HG03280 (cell line): Measurements from ENCODE around the gene C6orf132.
"Not testable (repeated sequence)": the region's sequence is repeated elsewhere in the genome, so short reads cannot be mapped to it uniquely, and the experiment has no call there.

Source experiments
- ATAC-seq: cut with Tn5 transposase; IDR thresholded peaks from one replicate; pipeline ENCODE4 v1.9.1; 2021; ENCODE audit warnings: mild to moderate bottlenecking, moderate library complexity; ENCODE audit not compliant: unreplicated experiment

Gene C6orf132

GRCh38 chr6:42159431-42160024 is 17.1 kb upstream of the C6orf132 start:
- ATAC-seq: no peak

- no peak for ATAC-seq
Observed at GRCh38 chr6:42158631-42159030, 16.2 kb upstream of the C6orf132 start.

- no peak for ATAC-seq
Observed at GRCh38 chr6:42158011-42158410, 15.6 kb upstream of the C6orf132 start.

- no peak for ATAC-seq
Observed at GRCh38 chr6:42156638-42157037, 14.2 kb upstream of the C6orf132 start.

GRCh38 chr6:42155293-42155692 is 12.9 kb upstream of the C6orf132 start:
- ATAC-seq: no peak

GRCh38 chr6:42154461-42155209 is 12.2 kb upstream of the C6orf132 start:
- no peak for ATAC-seq

GRCh38 chr6:42153921-42154320 is 11.5 kb upstream of the C6orf132 start:
- ATAC-seq: no peak

GRCh38 chr6:42152528-42153213 is 10.3 kb upstream of the C6orf132 start:
- ATAC-seq: not testable (repeated sequence)

- ATAC-seq: no peak
Observed at GRCh38 chr6:42152024-42152423, 9.6 kb upstream of the C6orf132 start.

GRCh38 chr6:42150254-42150653 is 7.8 kb upstream of the C6orf132 start:
- ATAC-seq: no peak

- ATAC-seq: no peak
Observed at GRCh38 chr6:42148058-42148457, 5.6 kb upstream of the C6orf132 start.

GRCh38 chr6:42147138-42147562 is 4.7 kb upstream of the C6orf132 start:
- no peak for ATAC-seq

- ATAC-seq: no peak
Observed at GRCh38 chr6:42141603-42142117, 760 bp downstream of the C6orf132 start.

GRCh38 chr6:42140756-42141602 is 1.4 kb downstream of the C6orf132 start:
- no peak for ATAC-seq

- ATAC-seq: no peak
Observed at GRCh38 chr6:42140032-42140431, 2.4 kb downstream of the C6orf132 start.

GRCh38 chr6:42138630-42139619 is 3.5 kb downstream of the C6orf132 start:
- ATAC-seq: no peak

- no peak for ATAC-seq
Observed at GRCh38 chr6:42138190-42138589, 4.2 kb downstream of the C6orf132 start.

- ATAC-seq: no peak
Observed at GRCh38 chr6:42137194-42137753, 5.1 kb downstream of the C6orf132 start.

- peak; percentile 55 for ATAC-seq
Observed at GRCh38 chr6:42136508-42137193, 5.8 kb downstream of the C6orf132 start.
